AG09309 (cell line): Measurements from ENCODE around the gene ABCA4.

Experiments used
- DNase-seq: peaks from one replicate; pipeline ENCODE4 v3.0.0-alpha.2; 2010; ENCODE audit warnings: low read depth
- H3K4me3 ChIP-seq: 2 replicates; pipeline ENCODE4 v1.5.1; 2011; ENCODE audit warnings: mild to moderate bottlenecking, low read depth, low read length, moderate library complexity; ENCODE audit not compliant: control insufficient read depth
- CTCF ChIP-seq: IDR thresholded peaks from 2 replicates; pipeline ENCODE4 v1.5.1; 2011; ENCODE audit warnings: mild to moderate bottlenecking, low read depth, low read length, inconsistent platforms; ENCODE audit not compliant: insufficient read depth, control insufficient read depth; ENCODE audit errors: missing control alignments

Gene ABCA4

GRCh38 chr1:94142022-94142421, 21.1 kb upstream of the ABCA4 start:
- no peak for TF ChIP-seq CTCF
- no peak overlapping the region for H3K4me3 ChIP-seq
- DNase-seq = no peak

- no peak for DNase-seq
- H3K4me3 ChIP-seq = no peak overlapping the region
- no peak for TF ChIP-seq CTCF
Measured at GRCh38 chr1:94132111-94132510, 11.2 kb upstream of the ABCA4 start.

- no peak for DNase-seq
- no peak for TF ChIP-seq CTCF
- no peak overlapping the region for H3K4me3 ChIP-seq
Measured at GRCh38 chr1:94130851-94131595, 10.1 kb upstream of the ABCA4 start.

GRCh38 chr1:94126651-94127050, 5.7 kb upstream of the ABCA4 start:
- TF ChIP-seq CTCF = no peak
- no peak for DNase-seq
- no peak overlapping the region for H3K4me3 ChIP-seq

- H3K4me3 ChIP-seq = no peak overlapping the region
- TF ChIP-seq CTCF = no peak
- no peak for DNase-seq
Measured at GRCh38 chr1:94125551-94126514, 4.9 kb upstream of the ABCA4 start.

- no peak for TF ChIP-seq CTCF
- no peak for DNase-seq
- no peak overlapping the region for H3K4me3 ChIP-seq
Measured at GRCh38 chr1:94124538-94124937, 3.6 kb upstream of the ABCA4 start.
